OCI-LY1 (cell line): ENCODE measurements around the gene VAMP5.

ENCODE experiments used
- H2AFZ ChIP-seq: fragments of 200-600 bp; sonication (generic), shearing (Covaris generic); 2 replicates; pipeline ENCODE4 v1.6.0; 2014; ENCODE audit warnings: antibody characterized with exemption, mild to moderate bottlenecking, low read length
- H3F3A ChIP-seq: fragments of 200-600 bp; sonication (generic), shearing (Covaris generic); 2 replicates; pipeline ENCODE4 v1.6.0; 2014; ENCODE audit warnings: mild to moderate bottlenecking, antibody characterized with exemption, low read length, moderate library complexity; ENCODE audit not compliant: insufficient read depth
- H3K27ac ChIP-seq: fragments of 200-600 bp; sonication (generic); 2 replicates; pipeline ENCODE4 v1.5.1; 2014; ENCODE audit warnings: low read length, mixed run types, mild to moderate bottlenecking, low read depth; ENCODE audit not compliant: poor library complexity, severe bottlenecking
- H3K27me3 ChIP-seq: fragments of 200-600 bp; sonication (generic); 2 replicates; pipeline ENCODE4 v1.6.0; 2014; ENCODE audit warnings: antibody characterized with exemption, mild to moderate bottlenecking, low read length, moderate library complexity; ENCODE audit not compliant: insufficient read depth
- H3K36me3 ChIP-seq: fragments of 200-600 bp; sonication (generic); 2 replicates; pipeline ENCODE4 v1.6.1; 2014; ENCODE audit warnings: mild to moderate bottlenecking, antibody characterized with exemption, low read length, moderate library complexity, mixed read lengths; ENCODE audit not compliant: insufficient read depth
- H3K4me1 ChIP-seq: fragments of 200-600 bp; sonication (generic); 2 replicates; pipeline ENCODE4 v1.5.1; 2014; ENCODE audit warnings: mild to moderate bottlenecking, low read length, moderate library complexity; ENCODE audit not compliant: insufficient read depth, severe bottlenecking
- H3K4me2 ChIP-seq: fragments of 200-600 bp; sonication (generic), shearing (Covaris generic); 2 replicates; pipeline ENCODE4 v1.6.1; 2014; ENCODE audit warnings: low read length
- H3K4me3 ChIP-seq: fragments of 200-600 bp; sonication (generic); 2 replicates; pipeline ENCODE4 v1.5.1; 2014; ENCODE audit warnings: low read length, low read depth, mild to moderate bottlenecking, mixed read lengths; ENCODE audit not compliant: poor library complexity, severe bottlenecking
- H3K79me2 ChIP-seq: fragments of 200-600 bp; shearing (Covaris generic); 2 replicates; pipeline ENCODE4 v1.6.1; 2016; ENCODE audit warnings: mixed run types, low read length, mixed read lengths; ENCODE audit not compliant: insufficient read depth
- H3K9ac ChIP-seq: fragments of 200-600 bp; sonication (generic), shearing (Covaris generic); 2 replicates; pipeline ENCODE4 v1.6.1; 2014; ENCODE audit warnings: mild to moderate bottlenecking, low read length, mixed read lengths
- H3K9me2 ChIP-seq: fragments of 200-600 bp; sonication (generic), shearing (Covaris generic); 2 replicates; pipeline ENCODE4 v1.6.1; 2014; ENCODE audit warnings: low read depth, mild to moderate bottlenecking, low read length, mixed read lengths
- H3K9me3 ChIP-seq: fragments of 200-600 bp; shearing (Covaris generic); 2 replicates; pipeline ENCODE4 v1.6.1; 2014; ENCODE audit warnings: low read length, mixed read lengths
- H4K20me1 ChIP-seq: fragments of 200-600 bp; sonication (generic), shearing (Covaris generic); 2 replicates; pipeline ENCODE4 v1.6.0; 2016; ENCODE audit warnings: mild to moderate bottlenecking, low read length; ENCODE audit not compliant: insufficient read depth
- EZH2 ChIP-seq: fragments of 200-600 bp; sonication (generic), shearing (Covaris generic); IDR thresholded peaks from 2 replicates; pipeline ENCODE4 v1.8.0; 2017; ENCODE audit warnings: borderline replicate concordance, mixed run types, mild to moderate bottlenecking, antibody characterized with exemption, low read length, moderate library complexity, mixed read lengths
- TF ChIP-seq, protein P1 (sequence below): fragments of 200-600 bp; sonication (generic), shearing (Covaris generic); IDR thresholded peaks from 2 replicates; pipeline ENCODE4 v1.5.1; 2017; ENCODE audit warnings: mild to moderate bottlenecking, antibody characterized with exemption, low read length, moderate library complexity, mixed read lengths

VAMP5 gene

DNA sequence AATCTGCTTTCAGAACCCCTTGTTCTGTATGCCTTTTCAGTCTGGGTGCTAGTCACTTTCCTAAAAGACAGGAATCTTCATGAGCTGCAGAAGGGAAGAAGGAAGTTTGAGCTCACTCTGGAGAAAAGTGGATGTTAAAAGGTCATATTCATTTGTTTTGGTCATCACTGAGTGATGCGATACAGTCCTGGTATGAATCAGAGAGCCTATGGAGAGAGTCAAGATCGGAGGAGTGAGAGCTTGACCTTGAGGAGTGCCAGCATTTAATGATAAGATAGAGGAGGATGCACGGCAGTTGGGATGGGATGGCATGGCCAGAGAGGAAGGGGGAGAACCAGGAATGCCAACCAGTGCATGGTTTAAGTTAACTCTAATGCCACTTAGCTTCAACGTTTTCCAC is 51.4 kb downstream of the VAMP5 start:
- Histone ChIP-seq H3K36me3 (peaks cover 90% of the 10 kb centered on the region), H3K27ac (no peak overlapping the region), H3K9me2 (no peaks in the 10 kb centered on the region)

DNA sequence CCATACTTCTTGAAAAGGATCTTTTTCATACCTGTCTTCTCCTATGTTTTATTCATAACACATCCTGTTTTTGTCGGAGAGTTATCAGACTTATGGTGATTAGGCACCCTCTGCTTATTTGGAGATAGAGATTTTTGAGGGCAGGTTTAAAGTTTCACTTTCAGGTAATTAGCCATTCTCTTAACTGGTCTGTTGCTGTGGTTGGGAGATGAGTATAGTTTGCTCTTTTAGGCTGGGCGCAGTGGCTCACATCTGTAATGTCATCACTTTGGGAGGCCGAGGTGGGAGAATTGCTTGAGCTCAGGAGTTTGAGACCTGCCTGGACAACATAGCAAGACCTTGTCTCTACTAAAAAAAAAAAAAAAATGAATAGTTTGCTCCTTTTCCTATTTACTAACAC is 58.5 kb downstream of the VAMP5 start:
- H3K4me3 ChIP-seq, result no peak overlapping the region
- H4K20me1 ChIP-seq, result no peaks in the 10 kb centered on the region
- H3K4me1 ChIP-seq, result no peaks in the 10 kb centered on the region
- no peak overlapping the region for H3K9ac ChIP-seq
- H3K27ac ChIP-seq, result no peak overlapping the region
- no peaks in the 10 kb centered on the region for H3K79me2 ChIP-seq
- H3F3A ChIP-seq, result no peaks in the 10 kb centered on the region
- peaks cover 94% of the 10 kb centered on the region for H3K36me3 ChIP-seq
- H2AFZ ChIP-seq, result no peak overlapping the region
- no peaks in the 10 kb centered on the region for H3K9me2 ChIP-seq
- no peak overlapping the region for H3K4me2 ChIP-seq
- TF ChIP-seq, protein P1, sequence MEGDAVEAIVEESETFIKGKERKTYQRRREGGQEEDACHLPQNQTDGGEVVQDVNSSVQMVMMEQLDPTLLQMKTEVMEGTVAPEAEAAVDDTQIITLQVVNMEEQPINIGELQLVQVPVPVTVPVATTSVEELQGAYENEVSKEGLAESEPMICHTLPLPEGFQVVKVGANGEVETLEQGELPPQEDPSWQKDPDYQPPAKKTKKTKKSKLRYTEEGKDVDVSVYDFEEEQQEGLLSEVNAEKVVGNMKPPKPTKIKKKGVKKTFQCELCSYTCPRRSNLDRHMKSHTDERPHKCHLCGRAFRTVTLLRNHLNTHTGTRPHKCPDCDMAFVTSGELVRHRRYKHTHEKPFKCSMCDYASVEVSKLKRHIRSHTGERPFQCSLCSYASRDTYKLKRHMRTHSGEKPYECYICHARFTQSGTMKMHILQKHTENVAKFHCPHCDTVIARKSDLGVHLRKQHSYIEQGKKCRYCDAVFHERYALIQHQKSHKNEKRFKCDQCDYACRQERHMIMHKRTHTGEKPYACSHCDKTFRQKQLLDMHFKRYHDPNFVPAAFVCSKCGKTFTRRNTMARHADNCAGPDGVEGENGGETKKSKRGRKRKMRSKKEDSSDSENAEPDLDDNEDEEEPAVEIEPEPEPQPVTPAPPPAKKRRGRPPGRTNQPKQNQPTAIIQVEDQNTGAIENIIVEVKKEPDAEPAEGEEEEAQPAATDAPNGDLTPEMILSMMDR, result no peak
- TF ChIP-seq EZH2, result no peak
- no peaks in the 10 kb centered on the region for H3K27me3 ChIP-seq
- H3K9me3 ChIP-seq, result no peaks in the 10 kb centered on the region

More for the DNA sequence above, 51.4 kb downstream of the VAMP5 start:
- no peaks in the 10 kb centered on the region for H3K79me2 ChIP-seq
- no peak overlapping the region for H3K4me3 ChIP-seq
- H3K4me1 ChIP-seq, result no peaks in the 10 kb centered on the region
- H3K4me2 ChIP-seq, result no peak overlapping the region
- no peaks in the 10 kb centered on the region for H4K20me1 ChIP-seq
- H2AFZ ChIP-seq, result no peak overlapping the region
- H3K9me3 ChIP-seq, result no peaks in the 10 kb centered on the region
- H3F3A ChIP-seq, result 0 out of 2 replicates have a peak, but pooled peaks cover 7% of the 10 kb centered on the region
- H3K9ac ChIP-seq, result no peak overlapping the region
- H3K27me3 ChIP-seq, result no peaks in the 10 kb centered on the region
- TF ChIP-seq, protein P1, result no peak
- TF ChIP-seq EZH2, result no peak
